Sigmoid colon (tissue), 4 donors: ENCODE data around the gene INTS15.

ENCODE experiments used
- CTCF ChIP-seq, 4 experiments: fragments of 450-650 bp in 3 of 4; fragments of 200-600 bp in 1 of 4; IDR thresholded peaks; one replicate each; pipeline ENCODE4 v1.5.1; 2016 to 2019; ENCODE audit warnings: antibody characterized with exemption in 4 of 4, mild to moderate bottlenecking in 3 of 4, moderate library complexity in 2 of 4
- EP300 ChIP-seq, 4 donors: sonication (generic); formaldehyde crosslinking; IDR thresholded peaks; one replicate each; pipeline ENCODE4 v1.6.1; 2017; ENCODE audit warnings: antibody characterized with exemption in 4 of 4
- POLR2A ChIP-seq, 2 donors: fragments of 450-650 bp; IDR thresholded peaks; one replicate each; pipeline ENCODE4 v1.6.1; 2016; ENCODE audit warnings: antibody characterized with exemption in 2 of 2, mild to moderate bottlenecking in 2 of 2, moderate library complexity in 2 of 2
- POLR2AphosphoS5 ChIP-seq, 4 donors: sonication (generic); formaldehyde crosslinking; IDR thresholded peaks; one replicate each; pipeline ENCODE4 v1.6.1; 2017; ENCODE audit warnings: antibody characterized with exemption in 4 of 4

GRCh38 chr7:6650521-6651011 lies 60.7 kb downstream of the INTS15 start:
- TF ChIP-seq CTCF (IDR thresholded peaks at IDR 0.05) (no peak), POLR2A (IDR thresholded peaks at IDR 0.05) (no peak), POLR2AphosphoS5 (IDR thresholded peaks at IDR 0.05) (no peak), EP300 (IDR thresholded peaks at IDR 0.05) (no peak)
